Choroid plexus epithelial cell (primary cell): ENCODE results near the gene RGS6.

Source experiments
- DNase-seq: peaks from one replicate; pipeline ENCODE4 v3.0.0-alpha.2; 2010; ENCODE audit warnings: low read depth
- H3K4me3 ChIP-seq: 2 replicates; pipeline ENCODE4 v1.5.1; 2011; ENCODE audit warnings: low read depth, mild to moderate bottlenecking, control low read depth, low read length, moderate library complexity
- TF ChIP-seq, protein P1 (sequence below): conservative IDR thresholded peaks from 2 replicates; pipeline ENCODE4 v1.5.1; 2011; ENCODE audit warnings: low read depth, mild to moderate bottlenecking, control low read depth, inconsistent platforms, low read length, moderate library complexity

Gene RGS6

DNA sequence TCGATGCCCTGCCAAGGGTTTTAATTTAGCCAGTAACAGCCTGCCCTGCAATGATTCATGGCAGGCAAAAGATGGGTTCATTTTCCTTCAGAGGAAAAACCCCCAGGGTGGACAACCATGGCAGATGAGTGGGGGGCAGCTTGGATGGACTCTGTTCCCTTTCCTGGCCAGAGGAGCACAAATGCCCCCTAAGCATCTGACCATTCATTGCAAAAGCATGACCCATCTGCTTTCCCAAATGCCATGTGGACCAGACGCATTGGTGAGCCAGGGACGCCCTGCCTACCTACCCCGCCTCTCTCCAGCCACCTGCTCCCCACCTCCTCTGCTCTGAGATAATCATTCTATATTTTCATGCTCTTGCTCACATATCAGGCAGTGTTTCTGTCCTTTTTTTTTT, 679.8 kb downstream of the RGS6 start:
- DNase-seq, result no peak

DNA sequence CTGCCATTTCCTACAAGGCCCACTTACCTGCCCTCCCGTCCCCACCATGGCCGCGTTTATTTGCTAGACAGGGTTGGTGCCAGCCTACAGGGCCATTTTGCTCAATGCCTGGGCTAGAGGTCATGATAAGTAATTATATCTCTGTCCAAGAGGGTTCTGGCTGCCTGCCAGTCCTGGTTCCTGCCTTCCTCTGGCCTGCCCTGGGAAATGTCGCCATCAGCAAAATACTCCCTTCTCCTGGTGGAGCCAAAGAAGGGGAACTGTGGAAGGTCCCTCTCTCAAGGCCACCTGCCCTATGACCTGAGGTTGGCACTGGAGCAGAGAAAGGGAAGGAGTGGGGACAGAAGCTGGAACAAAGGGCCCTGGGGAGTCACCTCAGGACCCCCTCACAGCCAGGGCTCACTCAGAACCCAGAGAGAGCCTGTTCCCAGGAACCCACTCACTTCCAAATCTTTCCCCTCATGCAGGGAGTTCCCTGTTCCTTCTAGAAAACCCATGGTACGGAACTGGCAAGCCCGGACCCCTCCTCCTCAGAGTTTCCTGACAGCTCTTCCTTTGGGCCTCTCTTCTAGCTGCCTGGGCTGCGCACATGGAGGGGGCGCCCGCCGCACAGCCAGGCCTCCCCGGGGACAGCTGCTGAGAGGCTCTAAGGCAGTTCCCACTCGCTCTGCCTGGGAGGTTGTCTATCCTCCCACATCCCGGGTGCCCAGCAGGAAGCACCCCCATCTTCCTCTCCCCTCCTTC, 681.2 kb downstream of the RGS6 start:
- DNase-seq, result peak; percentile 26
- TF ChIP-seq, protein P1, sequence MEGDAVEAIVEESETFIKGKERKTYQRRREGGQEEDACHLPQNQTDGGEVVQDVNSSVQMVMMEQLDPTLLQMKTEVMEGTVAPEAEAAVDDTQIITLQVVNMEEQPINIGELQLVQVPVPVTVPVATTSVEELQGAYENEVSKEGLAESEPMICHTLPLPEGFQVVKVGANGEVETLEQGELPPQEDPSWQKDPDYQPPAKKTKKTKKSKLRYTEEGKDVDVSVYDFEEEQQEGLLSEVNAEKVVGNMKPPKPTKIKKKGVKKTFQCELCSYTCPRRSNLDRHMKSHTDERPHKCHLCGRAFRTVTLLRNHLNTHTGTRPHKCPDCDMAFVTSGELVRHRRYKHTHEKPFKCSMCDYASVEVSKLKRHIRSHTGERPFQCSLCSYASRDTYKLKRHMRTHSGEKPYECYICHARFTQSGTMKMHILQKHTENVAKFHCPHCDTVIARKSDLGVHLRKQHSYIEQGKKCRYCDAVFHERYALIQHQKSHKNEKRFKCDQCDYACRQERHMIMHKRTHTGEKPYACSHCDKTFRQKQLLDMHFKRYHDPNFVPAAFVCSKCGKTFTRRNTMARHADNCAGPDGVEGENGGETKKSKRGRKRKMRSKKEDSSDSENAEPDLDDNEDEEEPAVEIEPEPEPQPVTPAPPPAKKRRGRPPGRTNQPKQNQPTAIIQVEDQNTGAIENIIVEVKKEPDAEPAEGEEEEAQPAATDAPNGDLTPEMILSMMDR, result no peak
- no peak overlapping the region for H3K4me3 ChIP-seq

More for the DNA sequence above, 679.8 kb downstream of the RGS6 start:
- TF ChIP-seq, protein P1, result no peak
- H3K4me3 ChIP-seq, result no peak overlapping the region

- TF ChIP-seq, protein P1, result no peak
- DNase-seq, result no peak
- no peak overlapping the region for H3K4me3 ChIP-seq
Measured at GRCh38 chr14:72613975-72614319, 681.7 kb downstream of the RGS6 start.

DNA sequence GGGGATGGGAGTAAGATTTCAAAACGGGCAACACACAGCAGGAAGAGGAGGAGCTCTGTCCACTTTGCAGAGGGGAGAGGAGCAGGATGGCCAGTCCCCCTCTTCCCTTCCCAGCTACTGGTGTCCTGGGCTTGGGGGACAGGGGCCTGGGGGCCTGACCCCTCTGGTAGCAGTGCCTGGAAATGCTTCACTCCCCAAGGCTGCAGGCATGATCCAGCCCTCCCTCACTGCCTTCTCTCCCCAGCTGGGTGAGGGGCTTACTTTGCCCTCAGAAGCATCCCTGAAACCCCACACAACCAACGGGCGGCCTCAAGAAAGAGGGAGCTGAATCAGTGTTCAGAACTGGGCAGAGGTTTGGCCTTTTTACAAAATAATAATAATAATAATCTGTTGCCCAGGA, 682.1 kb downstream of the RGS6 start:
- no peak for DNase-seq
- TF ChIP-seq, protein P1, result no peak
- no peak overlapping the region for H3K4me3 ChIP-seq

DNA sequence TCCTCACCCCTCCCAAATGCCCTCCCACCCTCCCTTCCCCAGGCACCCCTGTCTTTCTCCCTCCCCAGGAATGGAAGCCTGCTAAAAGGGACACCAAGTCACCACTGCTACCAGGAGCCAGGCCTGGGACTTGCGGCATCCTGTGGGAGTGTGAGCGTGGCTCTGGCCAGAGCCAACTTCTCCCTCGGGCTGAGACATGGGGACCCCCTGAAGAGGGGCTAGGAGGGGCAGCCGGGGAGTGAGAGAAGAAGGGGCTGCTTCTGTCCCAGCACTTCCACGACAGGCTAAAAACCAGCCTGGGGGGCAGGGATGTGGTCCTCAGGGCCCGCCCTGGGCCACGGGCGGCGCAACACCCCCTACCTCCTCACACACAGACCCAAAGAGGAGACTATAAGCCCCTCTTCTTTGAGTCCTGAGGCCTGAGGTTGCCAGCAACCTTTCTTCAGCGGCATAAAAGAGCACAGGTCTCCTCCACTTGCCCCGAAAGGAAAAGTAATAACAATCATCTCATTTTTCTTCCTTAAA, 682.7 kb downstream of the RGS6 start:
- TF ChIP-seq, protein P1, result no peak
- no peak for DNase-seq
- H3K4me3 ChIP-seq, result no peak overlapping the region

GRCh38 chr14:72615451-72616121, 683.4 kb downstream of the RGS6 start:
- peak; percentile 37 for DNase-seq
- no peak overlapping the region for H3K4me3 ChIP-seq
- TF ChIP-seq, protein P1, result no peak
